Measurements from ENCODE around the gene MAST4.

The MAST4 gene

DNA sequence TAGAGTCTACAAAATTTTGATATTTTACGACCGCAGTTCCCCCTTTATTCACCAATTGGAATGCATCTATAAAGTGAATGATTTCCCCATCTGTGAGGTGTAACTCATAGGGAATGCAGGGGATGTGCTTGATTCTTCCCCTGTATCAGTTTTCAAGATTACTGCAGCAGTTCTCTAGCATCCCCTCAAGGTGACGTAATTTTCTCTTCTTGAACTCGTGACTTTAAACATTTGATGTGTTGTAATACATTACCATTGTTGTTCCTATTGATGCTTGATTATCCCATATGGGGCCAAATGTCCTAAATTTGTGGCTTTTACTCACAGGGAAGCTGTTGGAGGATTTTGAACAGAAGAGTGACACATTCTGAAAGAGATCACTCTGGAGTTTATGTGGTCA is 360.2 kb downstream of the MAST4 start:
- Histone ChIP-seq H3K27ac (ENCODE audit: insufficient read depth in 1 of 2, low read depth in 1 of 2, low read length in 2 of 2, poor library complexity in 1 of 2, severe bottlenecking in 2 of 2) (no peak overlapping the region), H3K27me3 (replicated peaks in 2 of 5; ENCODE audit: control insufficient read depth in 4 of 5, insufficient read depth in 5 of 5, low read length in 4 of 5) (no peaks in the 10 kb centered on the region), H3K4me1 (ENCODE audit: control extremely low read depth in 1 of 4, control insufficient read depth in 4 of 4, insufficient read depth in 4 of 4, low read length in 3 of 4) (no peaks in the 10 kb centered on the region), H3K9me3 (ENCODE audit: control extremely low read depth in 1 of 5, control insufficient read depth in 4 of 5, insufficient read depth in 2 of 5, low read depth in 1 of 5, low read length in 4 of 5) (peaks cover 0 to 2% (median 0%) of the 10 kb centered on the region in 5 experiments), H3K4me3 (ENCODE audit: control insufficient read depth in 1 of 7, extremely low read depth in 1 of 7, insufficient read depth in 4 of 7, low read depth in 2 of 7, low read length in 6 of 7) (no peak overlapping the region), H3K36me3 (ENCODE audit: control insufficient read depth in 4 of 4, insufficient read depth in 4 of 4, low read length in 3 of 4) (no peaks in the 10 kb centered on the region)
- CTCF ChIA-PET: no interaction called here
- WGBS (ENCODE audit: insufficient coverage): no CpG with 5 or more reads among the region's 4 CpGs
- no peak for DNase-seq
- POLR2A ChIA-PET: no interaction called here

DNA sequence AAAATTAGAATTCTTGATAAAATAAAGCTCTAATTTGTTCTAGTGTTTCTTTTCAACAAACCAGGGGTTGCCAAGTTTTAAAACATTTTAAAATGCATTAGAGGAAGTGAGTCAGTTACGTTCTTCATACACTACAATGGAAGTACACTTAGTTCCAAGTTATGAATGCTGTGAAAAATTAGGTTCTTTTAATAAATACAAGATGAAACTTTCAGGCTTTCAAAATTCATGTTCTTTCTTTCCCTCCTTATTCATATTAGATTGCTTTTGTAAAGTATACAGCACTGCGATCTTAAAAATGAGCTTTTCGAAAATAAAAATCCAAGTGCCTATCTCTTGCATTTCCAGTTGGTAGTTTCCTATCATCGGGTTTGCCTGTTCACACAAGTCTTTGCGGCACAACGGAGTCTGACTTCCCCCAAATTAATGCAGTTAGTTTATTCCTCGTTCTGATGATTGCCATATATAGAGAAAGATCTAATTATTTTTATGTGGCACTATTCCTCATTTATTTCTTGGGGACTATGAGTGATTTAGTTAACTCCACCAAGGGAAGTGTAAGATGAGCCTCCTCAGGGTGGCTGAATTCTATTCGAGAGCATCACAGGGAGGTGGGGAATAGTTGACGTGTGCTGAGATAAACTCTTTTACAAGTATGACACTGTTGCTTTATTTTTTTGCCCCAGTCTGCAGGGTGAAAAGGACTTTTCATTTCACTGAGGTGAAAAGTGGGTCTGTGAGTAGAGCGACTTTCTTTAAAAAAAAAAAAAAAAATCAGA is 362.2 kb downstream of the MAST4 start:
- no peak overlapping the region for H3K27ac ChIP-seq (ENCODE audit: insufficient read depth in 1 of 2, low read depth in 1 of 2, low read length in 2 of 2, poor library complexity in 1 of 2, severe bottlenecking in 2 of 2)
- POLR2A ChIA-PET: no interaction called here
- no peaks in the 10 kb centered on the region for H3K36me3 ChIP-seq (ENCODE audit: control insufficient read depth in 4 of 4, insufficient read depth in 4 of 4, low read length in 3 of 4)
- H3K27me3 ChIP-seq (replicated peaks in 2 of 5; ENCODE audit: control insufficient read depth in 4 of 5, insufficient read depth in 5 of 5, low read length in 4 of 5): no peaks in the 10 kb centered on the region
- no peak for DNase-seq
- no peaks in the 10 kb centered on the region for H3K9me3 ChIP-seq (ENCODE audit: control extremely low read depth in 1 of 5, control insufficient read depth in 4 of 5, insufficient read depth in 2 of 5, low read depth in 1 of 5, low read length in 4 of 5)
- WGBS (ENCODE audit: insufficient coverage): 85% methylated on average over 3 of the region's 10 CpGs
- no peaks in the 10 kb centered on the region for H3K4me1 ChIP-seq (ENCODE audit: control extremely low read depth in 1 of 4, control insufficient read depth in 4 of 4, insufficient read depth in 4 of 4, low read length in 3 of 4)
- H3K4me3 ChIP-seq (ENCODE audit: control insufficient read depth in 1 of 7, extremely low read depth in 1 of 7, insufficient read depth in 4 of 7, low read depth in 2 of 7, low read length in 6 of 7): no peak overlapping the region
- CTCF ChIA-PET: interaction anchor here (0.6 kb wide), 1 partner anchor 23 kb away, joined by 3 read pairs; no protein-coding TSS in a partner anchor

DNA sequence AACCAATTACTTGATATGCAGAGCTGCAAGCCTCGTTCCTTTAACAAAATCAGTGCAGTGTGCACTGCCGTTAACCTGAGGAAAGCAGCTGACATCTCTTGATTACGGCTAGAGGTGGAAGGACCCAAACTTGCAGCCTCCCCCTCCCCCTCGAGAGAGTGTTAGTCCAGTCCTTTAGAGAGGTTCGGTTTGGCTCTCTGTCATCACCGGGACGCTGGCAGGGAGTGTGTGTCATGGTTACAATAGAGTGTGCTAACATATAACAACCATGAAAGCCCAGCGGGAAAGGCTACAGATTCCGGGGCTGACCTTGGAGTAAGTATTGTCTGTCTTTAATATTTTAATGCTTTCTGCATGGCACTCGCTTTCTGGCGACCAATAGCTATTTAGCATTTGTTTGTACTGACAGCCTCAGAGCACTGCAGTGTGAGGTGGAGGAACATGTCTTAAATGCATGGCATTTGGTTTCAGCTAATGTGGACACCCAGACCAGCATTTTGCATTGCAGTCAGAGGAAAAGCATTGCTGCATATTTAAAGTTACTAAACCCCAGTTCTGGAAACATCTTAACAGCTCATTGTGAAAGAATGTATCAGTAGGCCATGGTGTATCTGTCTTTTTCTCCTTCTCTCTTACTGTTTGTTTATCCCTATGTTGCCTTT is 362.9 kb downstream of the MAST4 start:
- ChIA-PET CTCF (interaction anchor here (0.6 kb wide), 1 partner anchor 22 kb away, joined by 3 read pairs; no protein-coding TSS in a partner anchor), POLR2A (no interaction called here)
- WGBS (ENCODE audit: insufficient coverage): 98% methylated on average over 11 of the region's 11 CpGs
- Histone ChIP-seq H3K36me3 (ENCODE audit: control insufficient read depth in 4 of 4, insufficient read depth in 4 of 4, low read length in 3 of 4) (no peaks in the 10 kb centered on the region), H3K4me1 (ENCODE audit: control extremely low read depth in 1 of 4, control insufficient read depth in 4 of 4, insufficient read depth in 4 of 4, low read length in 3 of 4) (no peaks in the 10 kb centered on the region), H3K4me3 (ENCODE audit: control insufficient read depth in 1 of 7, extremely low read depth in 1 of 7, insufficient read depth in 4 of 7, low read depth in 2 of 7, low read length in 6 of 7) (no peak overlapping the region), H3K9me3 (ENCODE audit: control extremely low read depth in 1 of 5, control insufficient read depth in 4 of 5, insufficient read depth in 2 of 5, low read depth in 1 of 5, low read length in 4 of 5) (no peaks in the 10 kb centered on the region), H3K27me3 (replicated peaks in 2 of 5; ENCODE audit: control insufficient read depth in 4 of 5, insufficient read depth in 5 of 5, low read length in 4 of 5) (no peaks in the 10 kb centered on the region), H3K27ac (ENCODE audit: insufficient read depth in 1 of 2, low read depth in 1 of 2, low read length in 2 of 2, poor library complexity in 1 of 2, severe bottlenecking in 2 of 2) (no peak overlapping the region)
- no peak for DNase-seq

DNA sequence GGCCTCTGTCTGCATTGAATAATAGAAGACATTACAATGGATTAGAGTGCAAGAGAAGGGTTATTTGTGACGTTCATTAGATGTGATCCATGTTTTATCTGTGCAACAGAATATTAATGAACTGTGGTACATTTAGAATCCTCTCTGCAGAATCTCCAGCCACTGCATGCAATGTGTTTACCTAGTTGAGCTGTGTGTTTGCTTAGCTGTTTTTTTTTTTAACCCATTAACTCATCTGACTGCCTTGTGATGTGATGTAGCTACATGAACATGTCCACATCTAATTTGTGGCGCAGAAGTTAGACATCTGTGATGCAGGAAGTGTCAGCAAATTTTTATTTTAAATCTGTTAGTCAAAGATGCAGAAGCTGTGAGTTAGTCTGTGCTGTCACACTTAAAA is 363.5 kb downstream of the MAST4 start:
- Histone ChIP-seq H3K4me3 (ENCODE audit: control insufficient read depth in 1 of 7, extremely low read depth in 1 of 7, insufficient read depth in 4 of 7, low read depth in 2 of 7, low read length in 6 of 7) (no peak overlapping the region), H3K27ac (ENCODE audit: insufficient read depth in 1 of 2, low read depth in 1 of 2, low read length in 2 of 2, poor library complexity in 1 of 2, severe bottlenecking in 2 of 2) (no peak overlapping the region), H3K27me3 (replicated peaks in 2 of 5; ENCODE audit: control insufficient read depth in 4 of 5, insufficient read depth in 5 of 5, low read length in 4 of 5) (no peaks in the 10 kb centered on the region), H3K36me3 (ENCODE audit: control insufficient read depth in 4 of 4, insufficient read depth in 4 of 4, low read length in 3 of 4) (no peaks in the 10 kb centered on the region), H3K9me3 (ENCODE audit: control extremely low read depth in 1 of 5, control insufficient read depth in 4 of 5, insufficient read depth in 2 of 5, low read depth in 1 of 5, low read length in 4 of 5) (no peaks in the 10 kb centered on the region), H3K4me1 (ENCODE audit: control extremely low read depth in 1 of 4, control insufficient read depth in 4 of 4, insufficient read depth in 4 of 4, low read length in 3 of 4) (no peaks in the 10 kb centered on the region)
- 91% methylated on average over 1 of the region's 2 CpGs for WGBS (ENCODE audit: insufficient coverage)
- POLR2A ChIA-PET: no interaction called here
- DNase-seq: no peak
- CTCF ChIA-PET: no interaction called here

DNA sequence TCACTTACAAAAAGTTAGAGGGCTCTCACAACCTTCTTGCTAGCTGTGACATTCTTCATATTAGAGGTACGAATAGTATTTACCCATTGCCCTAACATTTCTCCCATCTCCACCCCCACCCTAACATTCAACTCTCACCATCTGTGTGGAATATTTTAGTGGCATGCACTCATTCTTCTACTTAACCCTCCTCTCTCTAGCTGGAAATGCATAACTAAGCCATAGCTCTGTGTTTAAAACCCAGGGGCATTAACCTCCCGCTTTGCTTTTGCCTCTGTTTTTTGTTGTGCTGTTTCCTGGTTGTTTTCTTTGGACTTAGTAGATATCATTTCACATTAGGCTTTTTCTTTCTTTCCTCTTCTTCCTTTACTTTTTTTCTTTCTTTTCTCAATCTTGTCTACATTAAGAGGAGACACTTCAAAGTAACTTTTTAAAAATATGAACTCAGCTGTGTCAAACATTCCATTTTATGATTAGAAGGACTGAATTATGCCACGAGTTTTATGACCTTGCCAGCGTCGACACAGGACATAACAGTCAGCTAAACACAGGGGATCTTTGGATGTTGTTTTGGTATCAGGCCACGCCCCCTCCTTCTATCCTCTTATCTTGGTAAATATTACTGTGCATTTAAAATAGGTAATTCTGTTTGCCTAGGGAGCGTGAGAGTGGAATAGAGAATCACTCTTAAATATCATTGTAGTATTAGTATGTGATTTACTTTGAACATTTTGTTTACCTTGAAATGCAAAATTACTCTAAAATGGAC is 364.4 kb downstream of the MAST4 start:
- 100% methylated on average over 1 of the region's 7 CpGs for WGBS (ENCODE audit: insufficient coverage)
- no peaks in the 10 kb centered on the region for H3K27me3 ChIP-seq (replicated peaks in 2 of 5; ENCODE audit: control insufficient read depth in 4 of 5, insufficient read depth in 5 of 5, low read length in 4 of 5)
- H3K27ac ChIP-seq (ENCODE audit: insufficient read depth in 1 of 2, low read depth in 1 of 2, low read length in 2 of 2, poor library complexity in 1 of 2, severe bottlenecking in 2 of 2): no peak overlapping the region
- ChIA-PET POLR2A (interaction anchor here (0.6 to 1.1 kb wide), 2 partner anchors 14 to 1635 kb away, joined by 3 read pairs; no protein-coding TSS in a partner anchor), CTCF (no interaction called here)
- H3K36me3 ChIP-seq (ENCODE audit: control insufficient read depth in 4 of 4, insufficient read depth in 4 of 4, low read length in 3 of 4): no peaks in the 10 kb centered on the region
- DNase-seq: no peak
- H3K9me3 ChIP-seq (ENCODE audit: control extremely low read depth in 1 of 5, control insufficient read depth in 4 of 5, insufficient read depth in 2 of 5, low read depth in 1 of 5, low read length in 4 of 5): no peaks in the 10 kb centered on the region
- no peaks in the 10 kb centered on the region for H3K4me1 ChIP-seq (ENCODE audit: control extremely low read depth in 1 of 4, control insufficient read depth in 4 of 4, insufficient read depth in 4 of 4, low read length in 3 of 4)
- no peak overlapping the region for H3K4me3 ChIP-seq (ENCODE audit: control insufficient read depth in 1 of 7, extremely low read depth in 1 of 7, insufficient read depth in 4 of 7, low read depth in 2 of 7, low read length in 6 of 7)

DNA sequence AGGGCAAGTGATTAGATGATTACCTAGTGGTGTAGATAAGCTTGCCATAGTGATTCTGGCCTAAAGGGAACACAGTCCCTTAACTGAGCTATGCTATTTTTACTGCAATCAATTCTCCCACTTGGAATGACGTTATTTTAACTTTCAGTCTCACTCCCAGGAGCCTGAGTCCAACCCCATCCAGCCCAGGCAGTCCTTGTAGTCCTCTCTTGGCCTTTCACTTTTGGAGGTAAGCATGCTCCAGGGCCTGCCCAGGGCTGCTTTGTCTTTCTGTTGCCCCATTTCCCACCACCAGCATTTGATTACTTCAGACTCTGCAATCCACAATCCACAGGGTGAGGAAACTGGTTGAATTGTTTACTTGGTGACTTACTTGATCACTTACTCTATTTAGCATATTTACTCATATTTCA is 367.4 kb downstream of the MAST4 start:
- ChIA-PET CTCF (no interaction called here), POLR2A (no interaction called here)
- no peaks in the 10 kb centered on the region for H3K4me1 ChIP-seq (ENCODE audit: control extremely low read depth in 1 of 4, control insufficient read depth in 4 of 4, insufficient read depth in 4 of 4, low read length in 3 of 4)
- no peak overlapping the region for H3K27ac ChIP-seq (ENCODE audit: insufficient read depth in 1 of 2, low read depth in 1 of 2, low read length in 2 of 2, poor library complexity in 1 of 2, severe bottlenecking in 2 of 2)
- no peaks in the 10 kb centered on the region for H3K9me3 ChIP-seq (ENCODE audit: control extremely low read depth in 1 of 5, control insufficient read depth in 4 of 5, insufficient read depth in 2 of 5, low read depth in 1 of 5, low read length in 4 of 5)
- no peaks in the 10 kb centered on the region for H3K36me3 ChIP-seq (ENCODE audit: control insufficient read depth in 4 of 4, insufficient read depth in 4 of 4, low read length in 3 of 4)
- no peaks in the 10 kb centered on the region for H3K27me3 ChIP-seq (replicated peaks in 2 of 5; ENCODE audit: control insufficient read depth in 4 of 5, insufficient read depth in 5 of 5, low read length in 4 of 5)
- H3K4me3 ChIP-seq (ENCODE audit: control insufficient read depth in 1 of 7, extremely low read depth in 1 of 7, insufficient read depth in 4 of 7, low read depth in 2 of 7, low read length in 6 of 7): no peak overlapping the region
- no peak for DNase-seq
- 100% methylated on average over 1 of the region's 1 CpG for WGBS (ENCODE audit: insufficient coverage)

DNA sequence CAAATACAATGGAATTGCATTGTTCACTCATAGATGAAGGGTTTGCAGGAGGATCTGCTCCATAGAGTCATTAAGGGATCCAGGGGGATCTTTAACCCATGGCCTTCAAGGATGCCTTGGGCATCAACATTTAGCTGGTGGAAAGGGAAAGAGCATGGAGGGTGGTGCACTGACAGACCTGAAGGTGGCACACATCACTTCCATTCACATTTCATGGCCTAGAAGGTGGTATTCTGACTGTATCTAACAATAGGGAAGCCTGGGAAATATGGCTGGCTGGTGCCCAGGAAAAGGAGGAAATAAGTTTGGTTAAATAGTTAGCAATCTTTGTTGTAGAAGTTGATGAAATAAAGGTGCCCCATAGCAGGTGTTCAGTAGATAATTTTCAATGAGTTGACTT is 370.2 kb downstream of the MAST4 start:
- H3K4me3 ChIP-seq (ENCODE audit: control insufficient read depth in 1 of 7, extremely low read depth in 1 of 7, insufficient read depth in 4 of 7, low read depth in 2 of 7, low read length in 6 of 7): no peak overlapping the region
- no peak overlapping the region for H3K27ac ChIP-seq (ENCODE audit: insufficient read depth in 1 of 2, low read depth in 1 of 2, low read length in 2 of 2, poor library complexity in 1 of 2, severe bottlenecking in 2 of 2)
- DNase-seq: no peak
- H3K4me1 ChIP-seq (ENCODE audit: control extremely low read depth in 1 of 4, control insufficient read depth in 4 of 4, insufficient read depth in 4 of 4, low read length in 3 of 4): no peaks in the 10 kb centered on the region
- CTCF ChIA-PET: interaction anchor here (1.0 kb wide), 1 partner anchor 21 kb away, joined by 3 read pairs; no protein-coding TSS in a partner anchor
- no peaks in the 10 kb centered on the region for H3K9me3 ChIP-seq (ENCODE audit: control extremely low read depth in 1 of 5, control insufficient read depth in 4 of 5, insufficient read depth in 2 of 5, low read depth in 1 of 5, low read length in 4 of 5)
- H3K36me3 ChIP-seq (ENCODE audit: control insufficient read depth in 4 of 4, insufficient read depth in 4 of 4, low read length in 3 of 4): no peaks in the 10 kb centered on the region
- no peaks in the 10 kb centered on the region for H3K27me3 ChIP-seq (replicated peaks in 2 of 5; ENCODE audit: control insufficient read depth in 4 of 5, insufficient read depth in 5 of 5, low read length in 4 of 5)
- POLR2A ChIA-PET: no interaction called here
